HS-5 (cell line): ENCODE data around the gene CSDE1.

ENCODE experiments used
- DNase-seq: peaks from one replicate; pipeline ENCODE4 v3.0.0-alpha.2; 2012; ENCODE audit warnings: low read depth

CSDE1 gene

GRCh38 chr1:114701931-114702330 lies 55.9 kb downstream of the CSDE1 start:
- no peak for DNase-seq

- no peak for DNase-seq
These were observed 57.7 kb downstream of the CSDE1 start for GRCh38 chr1:114700036-114700600.

- DNase-seq, result no peak
These were observed 61.0 kb downstream of the CSDE1 start for GRCh38 chr1:114696810-114697209.

GRCh38 chr1:114695430-114696058 lies 62.2 kb downstream of the CSDE1 start, which contains the start of gene AMPD1:
AMPD1 (minus strand) TSS chr1:114695546; CDS start chr1:114695471, 75 bp downstream.
- no peak for DNase-seq

- DNase-seq, result no peak
These were observed 63.1 kb downstream of the CSDE1 start for GRCh38 chr1:114694540-114695310.

GRCh38 chr1:114692947-114693346 lies 64.8 kb downstream of the CSDE1 start:
- no peak for DNase-seq

GRCh38 chr1:114691061-114691460 lies 66.7 kb downstream of the CSDE1 start:
- no peak for DNase-seq

GRCh38 chr1:114690148-114690547 lies 67.6 kb downstream of the CSDE1 start:
- DNase-seq, result no peak

- DNase-seq, result no peak
These were observed 69.3 kb downstream of the CSDE1 start for GRCh38 chr1:114688526-114688925.

- DNase-seq, result no peak
These were observed 71.9 kb downstream of the CSDE1 start for GRCh38 chr1:114685851-114686250.

GRCh38 chr1:114677691-114678090 lies 80.1 kb downstream of the CSDE1 start:
- DNase-seq, result no peak

GRCh38 chr1:114676115-114676514 lies 81.7 kb downstream of the CSDE1 start:
- no peak for DNase-seq

GRCh38 chr1:114671939-114672275 lies 85.9 kb downstream of the CSDE1 start:
- DNase-seq, result no peak

GRCh38 chr1:114671011-114671938 lies 86.5 kb downstream of the CSDE1 start:
- no peak for DNase-seq

GRCh38 chr1:114670083-114671010 lies 87.4 kb downstream of the CSDE1 start:
- peak; percentile 75 for DNase-seq

- no peak for DNase-seq
These were observed 88.2 kb downstream of the CSDE1 start, which contains the start of gene DENND2C for GRCh38 chr1:114669562-114670082. DENND2C (minus strand) TSS chr1:114670049; CDS start chr1:114625984, 44,065 bp downstream.

GRCh38 chr1:114668784-114669561 lies 88.8 kb downstream of the CSDE1 start:
- DNase-seq, result peak; percentile 24

- DNase-seq, result no peak
These were observed 89.4 kb downstream of the CSDE1 start for GRCh38 chr1:114668373-114668772.

GRCh38 chr1:114666954-114667353 lies 90.8 kb downstream of the CSDE1 start:
- DNase-seq, result no peak
